Natural killer cell (primary cell): ENCODE data around the gene PTPRK. TPM values are rescaled to one million over a fixed set of nuclear protein-coding genes. Genes with fewer than 3 reads are reported as not detected.

Experiments
- ATAC-seq, 3 donors: fragments of 150-1000 bp in 2 of 3; fragments of 200-7000 bp in 1 of 3; cut with Tn5 transposase; 1 replicate in 1 of 3; 2 replicates in 2 of 3; pipeline ENCODE4 v1.10.0; 2021; ENCODE audit warnings: mild to moderate bottlenecking in 2 of 3, moderate library complexity in 2 of 3
- DNase-seq, 2 donors: peaks; one replicate each; pipeline versions ENCODE4 v3.0.0 to v3.0.0-alpha.2; 2013 to 2021; ENCODE audit warnings: mixed read lengths in 1 of 2
- H3K27ac ChIP-seq: one replicate; pipeline ENCODE4 v1.5.1; 2013; ENCODE audit warnings: mild to moderate bottlenecking, low read length
- H3K27me3 ChIP-seq: one replicate; pipeline ENCODE4 v1.6.1; 2013; ENCODE audit warnings: low read length; ENCODE audit not compliant: control insufficient read depth, insufficient read depth
- H3K36me3 ChIP-seq: one replicate; pipeline ENCODE4 v1.6.1; 2013; ENCODE audit warnings: low read length; ENCODE audit not compliant: control insufficient read depth, insufficient read depth
- H3K4me1 ChIP-seq: one replicate; pipeline ENCODE4 v1.6.1; 2013; ENCODE audit warnings: low read length; ENCODE audit not compliant: control insufficient read depth, insufficient read depth
- H3K4me3 ChIP-seq: one replicate; pipeline ENCODE4 v1.5.1; 2013; ENCODE audit warnings: low read length
- H3K9me3 ChIP-seq: one replicate; pipeline ENCODE4 v1.6.1; 2013; ENCODE audit warnings: low read length; ENCODE audit not compliant: control insufficient read depth, insufficient read depth
- H3K27ac Mint-ChIP-seq, 2 donors: one replicate each; pipeline ENCODE4 v1.8.0; 2022; ENCODE audit warnings: mild to moderate bottlenecking in 2 of 2, mixed read lengths in 2 of 2, moderate library complexity in 1 of 2
- H3K27me3 Mint-ChIP-seq, 2 donors: one replicate each; pipeline ENCODE4 v1.8.0; 2022; ENCODE audit warnings: low read depth in 2 of 2, mixed read lengths in 2 of 2
- H3K36me3 Mint-ChIP-seq: one replicate; pipeline ENCODE4 v1.8.0; 2022; ENCODE audit warnings: mixed read lengths
- H3K4me1 Mint-ChIP-seq, 2 donors: one replicate each; pipeline ENCODE4 v1.8.0; 2022; ENCODE audit warnings: mixed read lengths in 2 of 2
- H3K4me3 Mint-ChIP-seq: one replicate; pipeline ENCODE4 v1.8.0; 2022; ENCODE audit warnings: mild to moderate bottlenecking, moderate library complexity, mixed read lengths
- H3K9me3 Mint-ChIP-seq, 2 donors: one replicate each; pipeline ENCODE4 v1.8.0; 2022; ENCODE audit warnings: mixed read lengths in 2 of 2
- CTCF ChIP-seq: fragments of 200-600 bp; IDR thresholded peaks from one replicate; pipeline ENCODE4 v1.8.0; 2022; ENCODE audit warnings: antibody characterized with exemption
- WGBS: methylation state at CpG from one replicate; pipeline ENCODE4 v1.1.7; 2013; ENCODE audit warnings: missing lambda C conversion rate; ENCODE audit not compliant: insufficient coverage; 5-methylcytosine and 5-hydroxymethylcytosine counted together
- intact Hi-C: fragments of 100-400 bp; cut with micrococcal nuclease; formaldehyde crosslinking; loops from one replicate; pipeline ENCODE4 v1.14.2; 2022
- total RNA-seq, 4 donors: library from RNA; stranded (reverse); fragments of 120-200 nt in 1 of 4; gene quantifications; one replicate each; pipeline versions ENCODE4 v1.2.3 to v1.2.4, GENCODE V29; 2013 to 2022

Gene PTPRK
- total RNA-seq, 3 donors from 2014 or later (not counting 1 experiment from before 2014, with no cell fraction given) = 0.14 to 1.2 (median 0.95) TPM

- Histone ChIP-seq H3K27ac (no peak overlapping the region), H3K27me3 (no peaks in the 10 kb centered on the region), H3K36me3 (no peaks in the 10 kb centered on the region), H3K4me3 (no peak overlapping the region), H3K4me1 (no peaks in the 10 kb centered on the region), H3K9me3 (no peaks in the 10 kb centered on the region)
- intact Hi-C loops = no loop called here
- Mint-ChIP-seq H3K36me3 (no peaks in the 10 kb centered on the region), H3K9me3 (no peaks in the 10 kb centered on the region), H3K27ac (no peak overlapping the region), H3K4me1 (no peaks in the 10 kb centered on the region), H3K27me3 (peaks cover 0 to 11% of the 10 kb centered on the region in 2 donors), H3K4me3 (no peak overlapping the region)
- TF ChIP-seq CTCF = no peak
- DNase-seq (no peak), ATAC-seq (no peak)
- 86% methylated on average over 4 of the region's 4 CpGs for WGBS
Observed at GRCh38 chr6:128345278-128345677, 175.1 kb downstream of the PTPRK start.

- no peaks in the 10 kb centered on the region for H3K36me3 Mint-ChIP-seq
- H3K9me3 ChIP-seq = no peaks in the 10 kb centered on the region
- intact Hi-C loops = no loop called here
- no peak overlapping the region for H3K27ac ChIP-seq
- H3K27ac Mint-ChIP-seq = no peak overlapping the region
- H3K4me1 Mint-ChIP-seq = no peaks in the 10 kb centered on the region
- no peak overlapping the region for H3K4me3 ChIP-seq
- H3K9me3 Mint-ChIP-seq = no peaks in the 10 kb centered on the region
- no peaks in the 10 kb centered on the region for H3K27me3 ChIP-seq
- H3K4me1 ChIP-seq = no peaks in the 10 kb centered on the region
- TF ChIP-seq CTCF = no peak
- H3K27me3 Mint-ChIP-seq = peaks cover 0 to 11% of the 10 kb centered on the region in 2 donors
- DNase-seq (no peak), ATAC-seq (no peak)
- no peak overlapping the region for H3K4me3 Mint-ChIP-seq
- 100% methylated on average over 1 of the region's 3 CpGs for WGBS
- no peaks in the 10 kb centered on the region for H3K36me3 ChIP-seq
Observed at GRCh38 chr6:128343706-128344105, 176.7 kb downstream of the PTPRK start.

GRCh38 chr6:128339635-128340450 lies 180.6 kb downstream of the PTPRK start:
- DNase-seq (no peak), ATAC-seq (no peak)
- intact Hi-C loops = no loop called here
- Histone ChIP-seq H3K4me3 (no peak overlapping the region), H3K9me3 (no peaks in the 10 kb centered on the region), H3K4me1 (no peaks in the 10 kb centered on the region), H3K36me3 (no peaks in the 10 kb centered on the region), H3K27me3 (no peaks in the 10 kb centered on the region), H3K27ac (no peak overlapping the region)
- TF ChIP-seq CTCF = no peak
- no peaks in the 10 kb centered on the region for H3K36me3 Mint-ChIP-seq
- no peaks in the 10 kb centered on the region for H3K4me1 Mint-ChIP-seq
- H3K9me3 Mint-ChIP-seq = no peaks in the 10 kb centered on the region
- H3K4me3 Mint-ChIP-seq = no peak overlapping the region
- H3K27me3 Mint-ChIP-seq = peaks cover 0 to 8% of the 10 kb centered on the region in 2 donors
- H3K27ac Mint-ChIP-seq = no peak overlapping the region
- 100% methylated on average over 1 of the region's 1 CpG for WGBS

GRCh38 chr6:128337619-128338018 lies 182.8 kb downstream of the PTPRK start:
- H3K27me3 ChIP-seq = no peaks in the 10 kb centered on the region
- Mint-ChIP-seq H3K27ac (no peak overlapping the region), H3K27me3 (peaks cover 0 to 8% of the 10 kb centered on the region in 2 donors), H3K36me3 (no peaks in the 10 kb centered on the region), H3K9me3 (no peaks in the 10 kb centered on the region), H3K4me3 (no peak overlapping the region), H3K4me1 (no peaks in the 10 kb centered on the region)
- TF ChIP-seq CTCF = no peak
- DNase-seq (no peak), ATAC-seq (no peak)
- 82% methylated on average over 1 of the region's 1 CpG for WGBS
- H3K4me1 ChIP-seq = no peaks in the 10 kb centered on the region
- H3K27ac ChIP-seq = no peak overlapping the region
- H3K9me3 ChIP-seq = no peaks in the 10 kb centered on the region
- intact Hi-C loops = no loop called here
- H3K4me3 ChIP-seq = no peak overlapping the region
- no peaks in the 10 kb centered on the region for H3K36me3 ChIP-seq
